ENCODE data around the gene KLHL22. TPM values are rescaled to one million over a fixed set of nuclear protein-coding genes. Genes with fewer than 3 reads are reported as not detected.

Gene KLHL22
- total and polyA plus RNA-seq, 2 of the 8 experiments (the other 6 are each of a cell fraction or from before 2014, with no cell fraction given) = 9.4 to 16.2 TPM

DNA sequence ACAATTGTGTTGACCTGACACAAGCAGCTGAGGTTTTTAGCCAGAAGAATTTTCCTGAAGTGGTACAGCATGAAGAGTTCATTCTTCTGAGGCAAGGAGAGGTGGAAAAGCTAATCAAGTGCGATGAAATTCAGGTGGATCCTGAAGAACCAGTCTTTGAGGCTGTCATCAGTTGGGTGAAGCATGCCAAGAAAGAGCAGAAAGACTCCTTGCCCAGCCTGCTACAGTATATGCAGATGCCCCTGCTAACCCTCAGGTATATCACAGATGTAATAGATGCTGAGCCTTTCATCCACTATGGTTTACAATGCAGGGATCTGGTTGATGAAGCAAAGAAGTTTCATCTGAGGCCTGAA lies 45.1 kb downstream of the KLHL22 start:
- Histone ChIP-seq H3K36me3 (ENCODE audit: control insufficient read depth in 2 of 4, insufficient read depth in 4 of 4, low read length in 3 of 4) (no peaks in the 10 kb centered on the region; a peak in 1 of 8 replicates), H3K23ac (ENCODE audit: insufficient read length) (no peak overlapping the region), H3K4me1 (replicated peaks in 1 of 4; ENCODE audit: control insufficient read depth in 3 of 4, insufficient read depth in 4 of 4, low read length in 3 of 4) (no peaks in the 10 kb centered on the region), H2BK5ac (ENCODE audit: low read depth, low read length) (no peak overlapping the region), H3K79me2 (ENCODE audit: control insufficient read depth in 1 of 2, insufficient read depth in 2 of 2, low read length in 2 of 2) (no peaks in the 10 kb centered on the region), H2AFZ (ENCODE audit: low read length) (no peak overlapping the region), H3K79me1 (ENCODE audit: low read depth, low read length) (no peaks in the 10 kb centered on the region), H3K56ac (replicated peaks; ENCODE audit: insufficient read length, low read depth, low read length) (no peak overlapping the region), H2BK12ac (ENCODE audit: low read depth, low read length) (no peak overlapping the region), H3K18ac (ENCODE audit: extremely low read depth, low read length) (no peak overlapping the region), H3K23me2 (ENCODE audit: low read depth, low read length) (no peaks in the 10 kb centered on the region; the same call in 1 of the 2 replicates), H2AK5ac (ENCODE audit: low read depth, low read length) (no peak overlapping the region), H4K8ac (ENCODE audit: extremely low read depth, insufficient read depth, low read length) (no peak overlapping the region), H3K4me3 (ENCODE audit: extremely low read depth in 1 of 4, insufficient read depth in 2 of 4, low read depth in 3 of 4, low read length in 4 of 4) (no peak overlapping the region), H3K9ac (replicated peaks in 1 of 4; ENCODE audit: extremely low read depth in 1 of 4, low read depth in 3 of 4, low read length in 3 of 4) (no peak overlapping the region), H2BK120ac (replicated peaks; ENCODE audit: low read depth, low read length) (no peak overlapping the region), H3K14ac (ENCODE audit: insufficient read length) (no peak overlapping the region), H3K27me3 (replicated peaks in 1 of 4; ENCODE audit: control insufficient read depth in 3 of 4, extremely low read depth in 1 of 4, insufficient read depth in 3 of 4, low read length in 3 of 4) (no peaks in the 10 kb centered on the region), H3K9me3 (ENCODE audit: insufficient read depth in 2 of 2, low read depth in 1 of 2, low read length in 1 of 2) (no peaks in the 10 kb centered on the region), H3K27ac (ENCODE audit: low read depth, low read length) (no peak overlapping the region), H3K4me2 (ENCODE audit: insufficient read depth in 1 of 2, low read depth in 2 of 2, low read length in 2 of 2) (no peak overlapping the region), H4K5ac (ENCODE audit: insufficient read length, low read depth, low read length) (no peak overlapping the region), H2BK20ac (ENCODE audit: low read length) (no peak overlapping the region), H4K20me1 (replicated peaks in 1 of 2; ENCODE audit: control insufficient read depth in 1 of 2, insufficient read depth in 2 of 2, low read length in 2 of 2) (no peaks in the 10 kb centered on the region), H4K91ac (replicated peaks; ENCODE audit: insufficient read length, low read length) (no peak overlapping the region), H3K4ac (replicated peaks; ENCODE audit: insufficient read length, low read depth, low read length) (no peak overlapping the region), H2BK15ac (ENCODE audit: low read length) (no peak overlapping the region)
- FAIRE-seq (no peak), DNase-seq (ENCODE audit: low read depth in 1 of 2, low spot score in 2 of 2) (no peak)
- WGBS, 2 experiments (ENCODE audit: extremely low coverage in 1 of 2, insufficient coverage in 1 of 2, insufficient read length in 1 of 2, insufficient replicate concordance in 2 of 2, low coverage in 1 of 2, low lambda C conversion rate in 2 of 2, missing lambda C conversion rate in 1 of 2) = 100% methylated on average over 1 of the region's 1 CpG; no CpG with 5 or more reads in 1 of the 2 experiments
- POLR2A ChIA-PET (ENCODE audit: partially characterized antibody) = no interaction called here
- CTCF ChIA-PET (ENCODE audit: partially characterized antibody) = interaction anchor here (0.5 to 0.7 kb wide), 2 partner anchors 31 to 238 kb away, joined by 3 read pairs; no protein-coding TSS in a partner anchor
- TF ChIP-seq RFX5 (IDR thresholded peaks at IDR 0.05; ENCODE audit: borderline replicate concordance, low read depth, low read length) (no peak), CTBP2 (IDR thresholded peaks at IDR 0.05; ENCODE audit: borderline replicate concordance, insufficient read depth, insufficient read length, low read length) (no peak), BACH1 (IDR thresholded peaks at IDR 0.05; ENCODE audit: low read length) (no peak), EGR1 (IDR thresholded peaks at IDR 0.05; ENCODE audit: borderline replicate concordance, low read depth, low read length) (no peak), GTF2F1 (IDR thresholded peaks at IDR 0.05; ENCODE audit: borderline replicate concordance, low read depth, low read length) (no peak), HDAC2 (IDR thresholded peaks at IDR 0.05; ENCODE audit: borderline replicate concordance in 1 of 2, low read depth in 2 of 2, low read length in 2 of 2) (no peak), POLR2AphosphoS5 (IDR thresholded peaks at IDR 0.05; ENCODE audit: low read depth, low read length) (no peak), SP2 (IDR thresholded peaks at IDR 0.05; ENCODE audit: low read length) (no peak), CHD2 (IDR thresholded peaks at IDR 0.05; ENCODE audit: low read length) (no peak), TBP (IDR thresholded peaks at IDR 0.05; ENCODE audit: low read depth, low read length) (no peak), SIRT6 (IDR thresholded peaks at IDR 0.05; ENCODE audit: low read length) (no peak), SUZ12 (IDR thresholded peaks at IDR 0.05; ENCODE audit: low read length) (no peak), NRF1 (IDR thresholded peaks at IDR 0.05; ENCODE audit: low read depth, low read length) (no peak), TAF7 (optimal IDR thresholded peaks at IDR 0.05; ENCODE audit: borderline replicate concordance, low read depth, low read length) (no peak), CBX8 (IDR thresholded peaks at IDR 0.05; ENCODE audit: borderline replicate concordance, low read depth, low read length) (no peak), JUN (IDR thresholded peaks at IDR 0.05; ENCODE audit: low read depth, low read length) (no peak)

Measured in H1 (cell line).